HL-60/S4 (cell line): ENCODE measurements around the gene ZNG1C.
"Not testable (repeated sequence)": the region's sequence is repeated elsewhere in the genome, so short reads cannot be mapped to it uniquely, and the experiment has no call there.

Experiments used
- in situ Hi-C: fragments of 300-500 bp; cut with MboI; formaldehyde crosslinking; loops from 2 replicates; pipeline ENCODE4 v1.14.3; 2022; ENCODE audit warnings: low sequenced_read_pairs

Gene ZNG1C

DNA sequence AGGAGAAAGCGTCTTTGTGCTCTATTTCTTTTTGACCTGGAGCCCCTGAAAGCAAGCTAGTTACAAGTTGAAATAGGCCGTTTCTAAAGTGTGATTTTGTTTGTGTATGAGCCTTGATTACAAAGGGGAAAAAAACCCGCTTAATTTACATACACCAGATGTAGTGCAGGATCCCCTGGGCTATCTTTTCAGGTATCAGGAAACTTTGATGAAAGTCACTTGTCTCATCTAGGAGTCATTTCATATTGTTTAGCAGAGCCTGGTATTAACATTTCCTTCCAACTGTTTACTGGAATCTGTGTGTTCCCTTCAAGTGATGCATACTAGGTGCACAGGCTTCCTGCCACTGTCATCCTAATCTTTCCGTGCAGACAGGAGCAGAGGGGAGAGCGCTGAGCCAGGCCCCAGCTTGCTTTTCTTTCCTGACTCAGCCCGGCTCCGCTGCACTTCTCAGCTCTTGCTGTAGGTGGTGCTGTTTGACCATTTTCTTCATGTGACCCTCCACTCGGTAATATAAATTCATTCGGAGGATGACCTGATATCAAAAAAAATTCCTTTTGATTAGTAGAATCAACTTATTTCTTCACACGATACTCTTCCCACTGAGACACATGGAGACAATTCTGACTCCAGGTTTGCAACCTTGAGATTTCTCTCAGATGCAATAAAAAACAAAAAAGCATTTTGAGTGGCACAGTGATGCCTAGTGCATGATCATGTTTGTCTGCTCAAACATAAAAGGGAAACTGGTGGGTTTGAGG, 100.7 kb downstream of the ZNG1C start:
- in situ Hi-C loops, result not testable (repeated sequence)

DNA sequence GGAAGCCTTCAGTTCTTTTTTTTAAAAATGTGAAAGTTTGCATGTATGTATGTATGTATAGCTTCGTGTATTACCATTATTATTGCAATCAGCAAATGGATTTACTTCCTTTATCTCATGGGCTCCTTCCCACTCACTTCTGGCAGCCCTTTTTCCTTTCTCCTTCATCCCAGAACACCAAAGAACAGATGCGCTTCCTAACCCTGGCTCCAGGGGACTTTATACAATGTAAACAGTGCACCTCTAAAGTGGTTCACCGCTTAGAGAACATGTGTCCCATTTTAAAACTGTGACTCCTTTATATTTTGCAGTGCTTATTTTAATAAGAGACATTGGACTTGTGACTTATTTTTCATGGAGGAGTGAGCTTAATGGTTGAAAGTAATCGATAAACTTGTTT, 101.5 kb downstream of the ZNG1C start:
- in situ Hi-C loops, result not testable (repeated sequence)

DNA sequence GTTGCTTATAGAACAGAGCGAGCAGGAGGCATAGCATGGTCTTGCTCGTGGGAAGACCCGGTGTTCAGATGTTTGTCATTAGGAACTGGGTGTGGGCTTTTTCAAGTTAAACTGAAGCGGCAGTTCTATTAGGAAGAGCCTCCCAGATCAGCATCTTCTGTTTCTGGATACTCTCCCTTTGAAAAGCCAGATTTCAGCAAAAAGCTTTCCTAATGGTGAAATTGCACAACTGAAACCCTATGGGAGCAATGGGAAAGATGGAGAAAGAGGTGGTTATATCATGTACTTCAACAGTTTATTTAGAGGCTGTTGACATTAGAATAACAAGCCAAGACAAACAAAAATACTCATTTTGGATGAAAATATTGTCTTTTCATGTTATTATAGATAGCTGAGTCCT, 102.2 kb downstream of the ZNG1C start:
- in situ Hi-C loops, result not testable (repeated sequence)
